Measurements from ENCODE around the gene PLAAT4. TPM values are rescaled to one million over a fixed set of nuclear protein-coding genes. Genes with fewer than 3 reads are reported as not detected.

The PLAAT4 gene
- total and polyA plus RNA-seq, 2 experiments from 2014 or later, result 0.69 to 4.6 TPM

- H3K4me1 ChIP-seq (ENCODE audit: insufficient read depth), result peaks cover 35% of the 10 kb centered on the region
- peaks cover 7% of the 10 kb centered on the region; the same call in 1 of the 2 replicates for H3K27me3 ChIP-seq (ENCODE audit: insufficient read depth)
These were observed 43.5 kb upstream of the PLAAT4 start for GRCh38 chr11:63493127-63493526.

GRCh38 chr11:63494975-63495374, 41.6 kb upstream of the PLAAT4 start:
- peaks cover 8% of the 10 kb centered on the region; the same call in 1 of the 2 replicates for H3K36me3 ChIP-seq (ENCODE audit: insufficient read depth)
- Mint-ChIP-seq H3K36me3 (ENCODE audit: low read depth) (peaks cover 21% of the 10 kb centered on the region), H3K9me3 (peaks cover 28% of the 10 kb centered on the region), H3K4me3 (no peak overlapping the region), H3K27ac (no peak overlapping the region), H3K4me1 (peaks cover 12% of the 10 kb centered on the region), H3K27me3 (ENCODE audit: insufficient read depth, low read depth, poor library complexity) (peaks cover 18% of the 10 kb centered on the region)
- no peak overlapping the region for H3K4me2 ChIP-seq
- peaks cover 12% of the 10 kb centered on the region; the same call in 1 of the 2 replicates for H3F3A ChIP-seq (replicated peaks; ENCODE audit: low read depth)
- peaks cover 6% of the 10 kb centered on the region; the same call in 1 of the 2 replicates for H3K9me2 ChIP-seq (ENCODE audit: insufficient read depth)
- H3K4me1 ChIP-seq (ENCODE audit: insufficient read depth), result peaks cover 18% of the 10 kb centered on the region
- DNase-seq (ENCODE audit: low spot score) (no peak), ATAC-seq (no peak)
- H3K27ac ChIP-seq (ENCODE audit: low read depth), result no peak overlapping the region
- no peaks in the 10 kb centered on the region for H3K79me2 ChIP-seq (replicated peaks; ENCODE audit: insufficient read depth)
- no peaks in the 10 kb centered on the region for H4K20me1 ChIP-seq (replicated peaks; ENCODE audit: insufficient read depth)
- H3K4me3 ChIP-seq, result no peak overlapping the region
- peaks cover 7% of the 10 kb centered on the region; the same call in 1 of the 2 replicates for H3K27me3 ChIP-seq (ENCODE audit: insufficient read depth)
- no peak overlapping the region; the same call in 1 of the 2 replicates for H2AFZ ChIP-seq
- TF ChIP-seq, protein P1, sequence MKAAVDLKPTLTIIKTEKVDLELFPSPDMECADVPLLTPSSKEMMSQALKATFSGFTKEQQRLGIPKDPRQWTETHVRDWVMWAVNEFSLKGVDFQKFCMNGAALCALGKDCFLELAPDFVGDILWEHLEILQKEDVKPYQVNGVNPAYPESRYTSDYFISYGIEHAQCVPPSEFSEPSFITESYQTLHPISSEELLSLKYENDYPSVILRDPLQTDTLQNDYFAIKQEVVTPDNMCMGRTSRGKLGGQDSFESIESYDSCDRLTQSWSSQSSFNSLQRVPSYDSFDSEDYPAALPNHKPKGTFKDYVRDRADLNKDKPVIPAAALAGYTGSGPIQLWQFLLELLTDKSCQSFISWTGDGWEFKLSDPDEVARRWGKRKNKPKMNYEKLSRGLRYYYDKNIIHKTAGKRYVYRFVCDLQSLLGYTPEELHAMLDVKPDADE (IDR thresholded peaks at IDR 0.05), result no peak
- TF ChIP-seq STAT1 (IDR thresholded peaks at IDR 0.05; ENCODE audit: unreplicated experiment), result no peak
- no peak for TF ChIP-seq POLR2AphosphoS5 (IDR thresholded peaks at IDR 0.05; ENCODE audit: low read depth)
- TF ChIP-seq EZH2 (IDR thresholded peaks at IDR 0.05; ENCODE audit: low read depth, unreplicated experiment), result no peak
- no peak for TF ChIP-seq ZNF462 (CRISPR knock-in tag; IDR thresholded peaks at IDR 0.05)
- TF ChIP-seq NANOG (IDR thresholded peaks at IDR 0.05; ENCODE audit: borderline replicate concordance), result no peak
- no peak for TF ChIP-seq CTCF (conservative IDR thresholded peaks at IDR 0.05; ENCODE audit: low read depth in 2 of 2)
- TF ChIP-seq CREB1 (CRISPR knock-in tag; IDR thresholded peaks at IDR 0.05; ENCODE audit: low read depth), result no peak
- no peak for TF ChIP-seq ZNF114 (CRISPR knock-in tag; IDR thresholded peaks at IDR 0.05)
- TF ChIP-seq EZH2phosphoT487 (IDR thresholded peaks at IDR 0.05; ENCODE audit: unreplicated experiment), result no peak

More at GRCh38 chr11:63493127-63493526, 43.5 kb upstream of the PLAAT4 start:
- no peak for ATAC-seq
- Mint-ChIP-seq H3K27ac (no peak overlapping the region), H3K4me1 (peaks cover 17% of the 10 kb centered on the region), H3K27me3 (ENCODE audit: insufficient read depth, low read depth, poor library complexity) (peaks cover 24% of the 10 kb centered on the region), H3K4me3 (no peak overlapping the region), H3K36me3 (ENCODE audit: low read depth) (peaks cover 13% of the 10 kb centered on the region), H3K9me3 (peaks cover 14% of the 10 kb centered on the region; the same call in 2 of the 3 replicates)
- Histone ChIP-seq H3F3A (replicated peaks; ENCODE audit: low read depth) (peaks cover 13% of the 10 kb centered on the region; the same call in 1 of the 2 replicates), H3K27ac (ENCODE audit: low read depth) (no peak overlapping the region), H4K20me1 (replicated peaks; ENCODE audit: insufficient read depth) (no peaks in the 10 kb centered on the region), H3K9me2 (ENCODE audit: insufficient read depth) (peaks cover 2% of the 10 kb centered on the region; the same call in 1 of the 2 replicates), H3K36me3 (ENCODE audit: insufficient read depth) (no peaks in the 10 kb centered on the region), H3K79me2 (replicated peaks; ENCODE audit: insufficient read depth) (no peaks in the 10 kb centered on the region), H2AFZ (no peak overlapping the region), H3K4me3 (no peak overlapping the region), H3K4me2 (no peak overlapping the region)
- no peak for DNase-seq (ENCODE audit: low spot score)
- TF ChIP-seq CREB1 (CRISPR knock-in tag; IDR thresholded peaks at IDR 0.05; ENCODE audit: low read depth) (no peak), ZNF331 (CRISPR knock-in tag; IDR thresholded peaks at IDR 0.05; ENCODE audit: low read depth) (no peak), STAT1 (IDR thresholded peaks at IDR 0.05; ENCODE audit: unreplicated experiment) (no peak)
